ENCODE results near the gene JAZF1. TPM values are rescaled to one million over a fixed set of nuclear protein-coding genes. Genes with fewer than 3 reads are reported as not detected.

The JAZF1 gene
- total and polyA plus RNA-seq, 3 experiments from 2014 or later: 3.2 to 5.1 (median 4.9) TPM

DNA sequence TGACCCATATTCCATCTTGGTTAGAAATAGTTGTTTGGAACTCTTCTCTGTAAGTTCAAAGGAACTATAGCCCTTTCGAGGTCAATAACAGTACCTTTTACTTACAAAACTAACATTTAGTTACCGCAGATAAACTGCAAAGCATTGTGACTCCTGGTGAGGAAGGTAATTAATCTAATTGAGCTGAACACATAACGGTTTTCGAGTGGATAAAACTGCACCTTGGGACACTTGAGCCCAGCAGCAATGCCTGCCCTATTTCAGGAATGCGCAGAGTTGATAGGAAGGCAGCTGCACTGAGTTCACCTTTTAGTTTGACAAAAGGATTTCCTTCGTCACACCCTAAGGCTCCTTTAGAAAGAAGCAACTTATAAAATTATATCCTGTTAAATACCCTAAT is 75.4 kb downstream of the JAZF1 start:
- ChIA-PET CTCF (no interaction called here), POLR2A (no interaction called here)
- Histone ChIP-seq H3K4me1 (ENCODE audit: insufficient read depth, low read length) (no peaks in the 10 kb centered on the region), H3K27me3 (ENCODE audit: insufficient read depth, low read length, poor library complexity, severe bottlenecking) (no peaks in the 10 kb centered on the region), H3K36me3 (ENCODE audit: insufficient read depth, low read length) (no peaks in the 10 kb centered on the region), H3K9me3 (ENCODE audit: low read length) (no peaks in the 10 kb centered on the region), H3K4me3 (ENCODE audit: low read length) (no peak overlapping the region), H3K27ac (ENCODE audit: low read depth, low read length) (no peak overlapping the region)
- Mint-ChIP-seq H3K36me3 (peaks cover 0 to 4% (median 2%) of the 10 kb centered on the region in 3 donors), H3K27me3 (peaks cover 0 to 3% of the 10 kb centered on the region in 2 donors), H3K4me1 (peaks cover 4 to 19% (median 4%) of the 10 kb centered on the region in 3 donors), H3K9me3 (no peaks in the 10 kb centered on the region), H3K4me3 (no peak overlapping the region), H3K27ac (no peak overlapping the region)
- no peak for DNase-seq

GRCh38 chr7:28104811-28105210 is 75.8 kb downstream of the JAZF1 start:
- H3K4me1 Mint-ChIP-seq: peaks cover 4 to 19% (median 4%) of the 10 kb centered on the region in 3 donors
- Histone ChIP-seq H3K9me3 (ENCODE audit: low read length) (no peaks in the 10 kb centered on the region), H3K36me3 (ENCODE audit: insufficient read depth, low read length) (no peaks in the 10 kb centered on the region), H3K27ac (ENCODE audit: low read depth, low read length) (no peak overlapping the region), H3K4me1 (ENCODE audit: insufficient read depth, low read length) (no peaks in the 10 kb centered on the region), H3K4me3 (ENCODE audit: low read length) (no peak overlapping the region), H3K27me3 (ENCODE audit: insufficient read depth, low read length, poor library complexity, severe bottlenecking) (no peaks in the 10 kb centered on the region)
- H3K9me3 Mint-ChIP-seq: no peaks in the 10 kb centered on the region
- H3K27me3 Mint-ChIP-seq: peaks cover 0 to 3% of the 10 kb centered on the region in 2 donors
- CTCF ChIA-PET: no interaction called here
- DNase-seq: no peak
- H3K27ac Mint-ChIP-seq: no peak overlapping the region
- POLR2A ChIA-PET: no interaction called here
- peaks cover 0 to 4% (median 2%) of the 10 kb centered on the region in 3 donors for H3K36me3 Mint-ChIP-seq
- H3K4me3 Mint-ChIP-seq: no peak overlapping the region

- DNase-seq: no peak
- H3K4me1 Mint-ChIP-seq: peaks cover 4 to 19% (median 4%) of the 10 kb centered on the region in 3 donors
- no peaks in the 10 kb centered on the region for H3K36me3 ChIP-seq (ENCODE audit: insufficient read depth, low read length)
- H3K9me3 Mint-ChIP-seq: no peaks in the 10 kb centered on the region
- no peaks in the 10 kb centered on the region for H3K9me3 ChIP-seq (ENCODE audit: low read length)
- CTCF ChIA-PET: no interaction called here
- POLR2A ChIA-PET: no interaction called here
- H3K4me3 Mint-ChIP-seq: no peak overlapping the region
- peak overlapping the region in 1 of 8 donors; percentile 71 for H3K27ac Mint-ChIP-seq
- H3K4me1 ChIP-seq (ENCODE audit: insufficient read depth, low read length): no peaks in the 10 kb centered on the region
- H3K27me3 Mint-ChIP-seq: peaks cover 0 to 2% of the 10 kb centered on the region in 2 donors
- H3K27ac ChIP-seq (ENCODE audit: low read depth, low read length): no peak overlapping the region
- H3K36me3 Mint-ChIP-seq: peaks cover 0 to 4% (median 2%) of the 10 kb centered on the region in 3 donors
- no peaks in the 10 kb centered on the region for H3K27me3 ChIP-seq (ENCODE audit: insufficient read depth, low read length, poor library complexity, severe bottlenecking)
- no peak overlapping the region for H3K4me3 ChIP-seq (ENCODE audit: low read length)
Observed at GRCh38 chr7:28104041-28104541, 76.5 kb downstream of the JAZF1 start.

DNA sequence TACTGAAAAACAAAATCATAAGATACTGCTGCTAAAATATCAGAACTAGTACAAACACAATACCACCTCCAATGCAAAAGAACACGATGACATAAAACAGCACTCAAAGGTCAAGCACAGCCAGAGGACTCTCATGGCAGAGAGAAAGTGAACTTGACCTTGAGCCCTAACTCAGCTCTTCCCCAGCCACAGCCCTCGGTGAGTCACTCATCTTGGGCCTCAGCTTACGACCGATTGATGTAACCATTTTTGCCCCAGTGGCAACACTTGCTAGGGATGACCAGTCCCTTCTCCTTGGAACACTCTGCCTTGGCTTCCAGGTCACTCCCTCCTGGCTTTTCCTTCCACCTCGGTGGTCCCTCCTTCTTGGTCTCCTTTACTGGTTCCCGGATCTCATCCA is 77.8 kb downstream of the JAZF1 start:
- ChIA-PET POLR2A (no interaction called here), CTCF (no interaction called here)
- Histone ChIP-seq H3K4me3 (ENCODE audit: low read length) (no peak overlapping the region), H3K9me3 (ENCODE audit: low read length) (no peaks in the 10 kb centered on the region), H3K27me3 (ENCODE audit: insufficient read depth, low read length, poor library complexity, severe bottlenecking) (no peaks in the 10 kb centered on the region), H3K27ac (ENCODE audit: low read depth, low read length) (no peak overlapping the region), H3K4me1 (ENCODE audit: insufficient read depth, low read length) (no peaks in the 10 kb centered on the region), H3K36me3 (ENCODE audit: insufficient read depth, low read length) (no peaks in the 10 kb centered on the region)
- Mint-ChIP-seq H3K36me3 (peaks cover 0 to 4% (median 2%) of the 10 kb centered on the region in 3 donors), H3K9me3 (no peaks in the 10 kb centered on the region), H3K4me3 (no peak overlapping the region), H3K27me3 (no peaks in the 10 kb centered on the region), H3K4me1 (peaks cover 4 to 13% (median 4%) of the 10 kb centered on the region in 3 donors), H3K27ac (peak overlapping the region in 1 of 8 donors; percentile 11)
- no peak for DNase-seq

- peak; percentile 9 to 53 (median 36) for DNase-seq
- Histone ChIP-seq H3K4me3 (ENCODE audit: low read length) (no peak overlapping the region), H3K27ac (ENCODE audit: low read depth, low read length) (no peak overlapping the region), H3K9me3 (ENCODE audit: low read length) (no peaks in the 10 kb centered on the region), H3K27me3 (ENCODE audit: insufficient read depth, low read length, poor library complexity, severe bottlenecking) (no peaks in the 10 kb centered on the region), H3K36me3 (ENCODE audit: insufficient read depth, low read length) (no peaks in the 10 kb centered on the region), H3K4me1 (ENCODE audit: insufficient read depth, low read length) (peaks cover 5% of the 10 kb centered on the region)
- Mint-ChIP-seq H3K36me3 (peaks cover 0 to 8% (median 7%) of the 10 kb centered on the region in 3 donors), H3K4me3 (no peak overlapping the region), H3K27me3 (no peaks in the 10 kb centered on the region), H3K27ac (no peak overlapping the region), H3K4me1 (peaks cover 7 to 9% (median 8%) of the 10 kb centered on the region in 3 donors), H3K9me3 (no peaks in the 10 kb centered on the region)
- ChIA-PET CTCF (interaction anchor here (0.6 to 2.2 kb wide), 11 partner anchors 10 to 901 kb away, joined by 3 to 15 read pairs (median 4); no protein-coding TSS in a partner anchor), POLR2A (no interaction called here)
Observed at GRCh38 chr7:28096713-28097112, 83.9 kb downstream of the JAZF1 start.

- no peak overlapping the region for H3K4me3 Mint-ChIP-seq
- no peak for DNase-seq
- H3K36me3 Mint-ChIP-seq: peaks cover 0 to 8% (median 4%) of the 10 kb centered on the region in 3 donors
Observed at GRCh38 chr7:28095231-28095630, 85.4 kb downstream of the JAZF1 start.

DNA sequence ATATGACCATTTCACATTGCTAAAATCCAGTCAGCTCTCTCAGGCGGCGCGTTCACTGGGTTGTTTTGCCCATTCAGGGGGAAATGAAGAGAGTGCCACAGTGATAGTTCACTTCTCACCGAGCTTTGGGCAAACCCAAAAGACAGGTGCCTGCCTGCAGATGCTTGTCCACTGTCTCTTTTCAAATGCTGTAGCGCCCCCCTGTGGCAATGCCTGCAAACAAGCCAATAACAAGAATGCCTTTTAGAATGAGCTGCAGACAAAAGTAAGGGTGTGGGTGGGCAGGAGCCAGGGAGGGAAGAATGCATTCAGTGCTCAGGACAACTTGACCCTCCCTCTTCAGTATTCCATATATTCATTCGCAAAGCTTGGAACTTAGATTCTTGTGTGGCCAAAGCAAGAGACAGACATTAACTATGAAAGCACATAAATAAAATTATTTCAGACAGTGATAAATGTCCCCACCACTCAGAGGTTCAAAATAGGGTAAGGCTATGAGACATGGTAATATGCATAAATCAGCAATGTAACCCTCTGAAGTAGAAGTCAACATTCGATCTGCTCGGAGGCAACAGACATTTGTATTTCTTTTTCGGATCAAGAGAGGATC is 86.9 kb downstream of the JAZF1 start:
- Histone ChIP-seq H3K36me3 (ENCODE audit: insufficient read depth, low read length) (no peaks in the 10 kb centered on the region), H3K9me3 (ENCODE audit: low read length) (no peaks in the 10 kb centered on the region), H3K4me3 (ENCODE audit: low read length) (no peak overlapping the region), H3K27ac (ENCODE audit: low read depth, low read length) (no peak overlapping the region), H3K27me3 (ENCODE audit: insufficient read depth, low read length, poor library complexity, severe bottlenecking) (no peaks in the 10 kb centered on the region), H3K4me1 (ENCODE audit: insufficient read depth, low read length) (peaks cover 5% of the 10 kb centered on the region)
- Mint-ChIP-seq H3K9me3 (no peaks in the 10 kb centered on the region), H3K4me3 (no peak overlapping the region), H3K36me3 (peaks cover 4 to 8% (median 4%) of the 10 kb centered on the region in 3 donors), H3K4me1 (peaks cover 22 to 25% (median 25%) of the 10 kb centered on the region in 3 donors), H3K27ac (no peak overlapping the region), H3K27me3 (no peaks in the 10 kb centered on the region)
- ChIA-PET POLR2A (no interaction called here), CTCF (interaction anchor here (1.6 to 1.8 kb wide), 2 partner anchors 16 to 71 kb away, joined by 5 to 6 read pairs; no protein-coding TSS in a partner anchor)
- DNase-seq: peak in 2 of 5 donors; percentile 5 to 30

More at GRCh38 chr7:28095231-28095630, 85.4 kb downstream of the JAZF1 start:
- no peaks in the 10 kb centered on the region for H3K9me3 ChIP-seq (ENCODE audit: low read length)
- no peaks in the 10 kb centered on the region for H3K36me3 ChIP-seq (ENCODE audit: insufficient read depth, low read length)
- Mint-ChIP-seq H3K4me1 (peaks cover 10% of the 10 kb centered on the region in 3 donors), H3K9me3 (no peaks in the 10 kb centered on the region), H3K27ac (peak overlapping the region in 1 of 8 donors; percentile 64), H3K27me3 (no peaks in the 10 kb centered on the region)
- H3K27me3 ChIP-seq (ENCODE audit: insufficient read depth, low read length, poor library complexity, severe bottlenecking): no peaks in the 10 kb centered on the region
- H3K27ac ChIP-seq (ENCODE audit: low read depth, low read length): no peak overlapping the region
- ChIA-PET CTCF (interaction anchor here (1.6 kb wide), 1 partner anchor 16 kb away, joined by 6 read pairs; no protein-coding TSS in a partner anchor), POLR2A (no interaction called here)
- peaks cover 5% of the 10 kb centered on the region for H3K4me1 ChIP-seq (ENCODE audit: insufficient read depth, low read length)
- no peak overlapping the region for H3K4me3 ChIP-seq (ENCODE audit: low read length)

GRCh38 chr7:28091190-28091589 is 89.4 kb downstream of the JAZF1 start:
- ChIA-PET POLR2A (no interaction called here), CTCF (interaction anchor here (0.7 to 0.8 kb wide), 2 partner anchors 14 to 90 kb away, joined by 3 read pairs; no protein-coding TSS in a partner anchor)
- peaks cover 21% of the 10 kb centered on the region in 3 donors for H3K4me1 Mint-ChIP-seq

More at GRCh38 chr7:28091190-28091589, 89.4 kb downstream of the JAZF1 start:
- Histone ChIP-seq H3K36me3 (ENCODE audit: insufficient read depth, low read length) (no peaks in the 10 kb centered on the region), H3K27me3 (ENCODE audit: insufficient read depth, low read length, poor library complexity, severe bottlenecking) (no peaks in the 10 kb centered on the region), H3K4me3 (ENCODE audit: low read length) (no peak overlapping the region), H3K9me3 (ENCODE audit: low read length) (no peaks in the 10 kb centered on the region), H3K27ac (ENCODE audit: low read depth, low read length) (no peak overlapping the region), H3K4me1 (ENCODE audit: insufficient read depth, low read length) (no peaks in the 10 kb centered on the region)
- no peaks in the 10 kb centered on the region for H3K27me3 Mint-ChIP-seq
- H3K27ac Mint-ChIP-seq: no peak overlapping the region
- DNase-seq: no peak
- no peak overlapping the region for H3K4me3 Mint-ChIP-seq
- H3K36me3 Mint-ChIP-seq: peaks cover 4 to 8% (median 4%) of the 10 kb centered on the region in 3 donors
- no peaks in the 10 kb centered on the region for H3K9me3 Mint-ChIP-seq
